ENCODE measurements around the gene ZNF524.

- TF ChIP-seq CTCF (IDR thresholded peaks at IDR 0.05) (no peak), POLR2A (IDR thresholded peaks at IDR 0.05) (no peak), POLR2AphosphoS5 (IDR thresholded peaks at IDR 0.05) (no peak)
Measured at GRCh38 chr19:55623130-55623529, 23.0 kb downstream of the ZNF524 start.

Data from prostate gland (tissue), 2 donors.